OCI-LY1 (cell line): ENCODE results near the gene SLC26A5.

ENCODE experiments used
- H2AFZ ChIP-seq: fragments of 200-600 bp; sonication (generic), shearing (Covaris generic); 2 replicates; pipeline ENCODE4 v1.6.0; 2014; ENCODE audit warnings: antibody characterized with exemption, mild to moderate bottlenecking, low read length
- H3F3A ChIP-seq: fragments of 200-600 bp; sonication (generic), shearing (Covaris generic); 2 replicates; pipeline ENCODE4 v1.6.0; 2014; ENCODE audit warnings: mild to moderate bottlenecking, antibody characterized with exemption, low read length, moderate library complexity; ENCODE audit not compliant: insufficient read depth
- H3K27ac ChIP-seq: fragments of 200-600 bp; sonication (generic); 2 replicates; pipeline ENCODE4 v1.5.1; 2014; ENCODE audit warnings: low read length, mixed run types, mild to moderate bottlenecking, low read depth; ENCODE audit not compliant: poor library complexity, severe bottlenecking
- H3K27me3 ChIP-seq: fragments of 200-600 bp; sonication (generic); 2 replicates; pipeline ENCODE4 v1.6.0; 2014; ENCODE audit warnings: antibody characterized with exemption, mild to moderate bottlenecking, low read length, moderate library complexity; ENCODE audit not compliant: insufficient read depth
- H3K36me3 ChIP-seq: fragments of 200-600 bp; sonication (generic); 2 replicates; pipeline ENCODE4 v1.6.1; 2014; ENCODE audit warnings: mild to moderate bottlenecking, antibody characterized with exemption, low read length, moderate library complexity, mixed read lengths; ENCODE audit not compliant: insufficient read depth
- H3K4me1 ChIP-seq: fragments of 200-600 bp; sonication (generic); 2 replicates; pipeline ENCODE4 v1.5.1; 2014; ENCODE audit warnings: mild to moderate bottlenecking, low read length, moderate library complexity; ENCODE audit not compliant: insufficient read depth, severe bottlenecking
- H3K4me2 ChIP-seq: fragments of 200-600 bp; sonication (generic), shearing (Covaris generic); 2 replicates; pipeline ENCODE4 v1.6.1; 2014; ENCODE audit warnings: low read length
- H3K4me3 ChIP-seq: fragments of 200-600 bp; sonication (generic); 2 replicates; pipeline ENCODE4 v1.5.1; 2014; ENCODE audit warnings: low read length, low read depth, mild to moderate bottlenecking, mixed read lengths; ENCODE audit not compliant: poor library complexity, severe bottlenecking
- H3K79me2 ChIP-seq: fragments of 200-600 bp; shearing (Covaris generic); 2 replicates; pipeline ENCODE4 v1.6.1; 2016; ENCODE audit warnings: mixed run types, low read length, mixed read lengths; ENCODE audit not compliant: insufficient read depth
- H3K9ac ChIP-seq: fragments of 200-600 bp; sonication (generic), shearing (Covaris generic); 2 replicates; pipeline ENCODE4 v1.6.1; 2014; ENCODE audit warnings: mild to moderate bottlenecking, low read length, mixed read lengths
- H3K9me2 ChIP-seq: fragments of 200-600 bp; sonication (generic), shearing (Covaris generic); 2 replicates; pipeline ENCODE4 v1.6.1; 2014; ENCODE audit warnings: low read depth, mild to moderate bottlenecking, low read length, mixed read lengths
- H3K9me3 ChIP-seq: fragments of 200-600 bp; shearing (Covaris generic); 2 replicates; pipeline ENCODE4 v1.6.1; 2014; ENCODE audit warnings: low read length, mixed read lengths
- H4K20me1 ChIP-seq: fragments of 200-600 bp; sonication (generic), shearing (Covaris generic); 2 replicates; pipeline ENCODE4 v1.6.0; 2016; ENCODE audit warnings: mild to moderate bottlenecking, low read length; ENCODE audit not compliant: insufficient read depth
- EZH2 ChIP-seq: fragments of 200-600 bp; sonication (generic), shearing (Covaris generic); IDR thresholded peaks from 2 replicates; pipeline ENCODE4 v1.8.0; 2017; ENCODE audit warnings: borderline replicate concordance, mixed run types, mild to moderate bottlenecking, antibody characterized with exemption, low read length, moderate library complexity, mixed read lengths
- TF ChIP-seq, protein P1 (sequence below): fragments of 200-600 bp; sonication (generic), shearing (Covaris generic); IDR thresholded peaks from 2 replicates; pipeline ENCODE4 v1.5.1; 2017; ENCODE audit warnings: mild to moderate bottlenecking, antibody characterized with exemption, low read length, moderate library complexity, mixed read lengths

The SLC26A5 gene

DNA sequence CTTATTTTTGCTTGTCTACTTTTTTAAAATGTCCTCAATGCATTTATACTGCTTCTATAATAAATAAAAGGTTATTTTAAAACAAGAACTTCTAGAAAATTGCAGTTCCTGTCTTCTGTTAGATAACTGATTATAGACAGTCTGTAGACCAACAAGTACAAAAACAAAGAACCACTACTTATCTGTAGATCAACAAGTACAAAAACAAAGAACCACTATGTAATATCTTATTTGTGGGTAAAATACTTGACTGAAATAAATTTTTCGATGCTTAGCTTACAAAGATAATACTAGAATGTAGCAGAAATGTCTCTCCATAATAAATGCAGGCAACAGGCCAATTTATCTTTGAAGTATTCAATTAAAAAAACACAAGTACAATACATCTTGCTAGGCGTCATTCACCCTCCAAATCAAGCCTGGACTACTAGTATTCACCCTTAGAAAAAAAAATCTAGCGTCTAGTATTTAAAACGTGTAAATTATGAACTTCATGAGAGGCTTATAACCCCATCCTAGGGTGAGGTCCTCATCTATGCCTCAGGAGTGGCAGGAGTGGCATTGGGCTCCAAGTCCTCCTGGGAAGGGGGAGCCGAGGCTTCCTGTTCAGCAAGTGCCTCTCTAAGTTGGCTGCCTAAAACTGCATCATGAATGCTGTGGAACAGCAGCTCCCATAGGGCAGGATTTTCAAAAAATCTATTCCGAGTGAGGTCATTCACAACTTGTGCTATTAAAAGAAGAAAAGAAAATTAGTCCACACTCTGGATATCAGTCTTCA lies 72.0 kb downstream of the SLC26A5 start:
- Histone ChIP-seq H3K9ac (no peak overlapping the region), H3K27me3 (no peaks in the 10 kb centered on the region; the same call in 1 of the 2 replicates), H3K79me2 (no peaks in the 10 kb centered on the region), H3K4me2 (no peak overlapping the region), H3K36me3 (peaks cover 18% of the 10 kb centered on the region), H3K27ac (no peak overlapping the region), H3K9me3 (no peaks in the 10 kb centered on the region), H2AFZ (no peak overlapping the region), H3F3A (no peaks in the 10 kb centered on the region; the same call in 1 of the 2 replicates), H3K4me1 (no peaks in the 10 kb centered on the region), H3K9me2 (no peaks in the 10 kb centered on the region), H3K4me3 (no peak overlapping the region), H4K20me1 (no peaks in the 10 kb centered on the region)
- TF ChIP-seq EZH2: no peak
- TF ChIP-seq, protein P1, sequence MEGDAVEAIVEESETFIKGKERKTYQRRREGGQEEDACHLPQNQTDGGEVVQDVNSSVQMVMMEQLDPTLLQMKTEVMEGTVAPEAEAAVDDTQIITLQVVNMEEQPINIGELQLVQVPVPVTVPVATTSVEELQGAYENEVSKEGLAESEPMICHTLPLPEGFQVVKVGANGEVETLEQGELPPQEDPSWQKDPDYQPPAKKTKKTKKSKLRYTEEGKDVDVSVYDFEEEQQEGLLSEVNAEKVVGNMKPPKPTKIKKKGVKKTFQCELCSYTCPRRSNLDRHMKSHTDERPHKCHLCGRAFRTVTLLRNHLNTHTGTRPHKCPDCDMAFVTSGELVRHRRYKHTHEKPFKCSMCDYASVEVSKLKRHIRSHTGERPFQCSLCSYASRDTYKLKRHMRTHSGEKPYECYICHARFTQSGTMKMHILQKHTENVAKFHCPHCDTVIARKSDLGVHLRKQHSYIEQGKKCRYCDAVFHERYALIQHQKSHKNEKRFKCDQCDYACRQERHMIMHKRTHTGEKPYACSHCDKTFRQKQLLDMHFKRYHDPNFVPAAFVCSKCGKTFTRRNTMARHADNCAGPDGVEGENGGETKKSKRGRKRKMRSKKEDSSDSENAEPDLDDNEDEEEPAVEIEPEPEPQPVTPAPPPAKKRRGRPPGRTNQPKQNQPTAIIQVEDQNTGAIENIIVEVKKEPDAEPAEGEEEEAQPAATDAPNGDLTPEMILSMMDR: no peak

DNA sequence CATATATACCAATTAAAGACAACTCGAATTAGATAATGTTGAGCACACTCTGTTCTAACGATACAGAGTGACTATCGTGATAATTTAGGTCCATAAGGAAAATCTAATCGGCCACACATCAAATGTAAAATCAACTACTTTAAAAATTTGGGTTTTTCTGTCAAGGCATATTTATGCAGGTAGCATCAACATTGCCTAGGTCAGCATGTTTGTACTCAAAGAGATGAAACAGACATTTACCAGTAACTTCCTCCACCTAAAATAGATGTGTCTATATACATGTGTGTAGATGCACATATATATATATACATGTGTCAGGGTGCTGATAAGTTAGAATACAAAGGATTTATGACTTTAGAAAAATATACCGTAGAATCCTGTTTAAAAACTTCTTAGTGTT lies 76.6 kb downstream of the SLC26A5 start:
- H4K20me1 ChIP-seq: no peaks in the 10 kb centered on the region
- no peak overlapping the region for H3K4me3 ChIP-seq
- H3K9ac ChIP-seq: no peak overlapping the region
- H3K9me3 ChIP-seq: no peaks in the 10 kb centered on the region
- H3K79me2 ChIP-seq: no peaks in the 10 kb centered on the region
- no peaks in the 10 kb centered on the region for H3K9me2 ChIP-seq
- no peaks in the 10 kb centered on the region; the same call in 1 of the 2 replicates for H3F3A ChIP-seq
- no peak overlapping the region for H3K27ac ChIP-seq
- H3K36me3 ChIP-seq: peaks cover 63% of the 10 kb centered on the region
- no peak for TF ChIP-seq EZH2
- TF ChIP-seq, protein P1: no peak
- no peak overlapping the region for H2AFZ ChIP-seq
- H3K27me3 ChIP-seq: no peaks in the 10 kb centered on the region
- no peak overlapping the region for H3K4me2 ChIP-seq
- no peaks in the 10 kb centered on the region for H3K4me1 ChIP-seq

DNA sequence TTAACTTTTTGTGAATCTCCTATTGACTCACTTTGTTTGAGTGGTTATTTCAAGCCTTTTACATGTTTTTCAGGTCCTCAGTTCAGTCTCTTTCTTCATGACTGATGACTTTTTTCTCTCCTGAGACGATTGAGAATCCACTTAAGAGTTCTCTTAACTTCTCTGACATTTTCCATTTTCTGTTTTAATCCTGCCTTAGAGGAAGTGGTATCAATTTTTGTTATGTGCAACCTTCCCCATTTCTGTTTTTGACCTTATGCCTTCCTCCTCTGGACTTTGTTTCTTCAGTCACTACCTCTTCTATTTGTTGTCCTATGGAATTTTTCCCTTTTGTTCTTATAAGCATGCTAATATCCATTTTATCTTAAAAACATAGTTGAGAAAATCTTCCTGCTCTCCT lies 96.2 kb downstream of the SLC26A5 start:
- TF ChIP-seq EZH2: no peak
- TF ChIP-seq, protein P1: no peak
- Histone ChIP-seq H2AFZ (no peak overlapping the region), H3K36me3 (peaks cover 47% of the 10 kb centered on the region), H3K9me2 (no peaks in the 10 kb centered on the region), H3K4me2 (peak overlapping the region; percentile 77), H4K20me1 (peaks cover 4% of the 10 kb centered on the region; the same call in 1 of the 2 replicates), H3F3A (no peaks in the 10 kb centered on the region), H3K27ac (no peak overlapping the region), H3K9me3 (no peaks in the 10 kb centered on the region), H3K4me3 (peak overlapping the region; percentile 76), H3K79me2 (peaks cover 83% of the 10 kb centered on the region), H3K9ac (peak overlapping the region; percentile 83), H3K4me1 (peaks cover 52% of the 10 kb centered on the region), H3K27me3 (no peaks in the 10 kb centered on the region)
